ENCODE results near the gene ELOVL1. TPM values are rescaled to one million over a fixed set of nuclear protein-coding genes. Genes with fewer than 3 reads are reported as not detected.

ELOVL1 gene
- total and polyA plus RNA-seq, 2 of the 13 experiments (the other 11 are each of a cell fraction or from before 2014, with no cell fraction given), result 55.2 to 77.4 TPM

DNA sequence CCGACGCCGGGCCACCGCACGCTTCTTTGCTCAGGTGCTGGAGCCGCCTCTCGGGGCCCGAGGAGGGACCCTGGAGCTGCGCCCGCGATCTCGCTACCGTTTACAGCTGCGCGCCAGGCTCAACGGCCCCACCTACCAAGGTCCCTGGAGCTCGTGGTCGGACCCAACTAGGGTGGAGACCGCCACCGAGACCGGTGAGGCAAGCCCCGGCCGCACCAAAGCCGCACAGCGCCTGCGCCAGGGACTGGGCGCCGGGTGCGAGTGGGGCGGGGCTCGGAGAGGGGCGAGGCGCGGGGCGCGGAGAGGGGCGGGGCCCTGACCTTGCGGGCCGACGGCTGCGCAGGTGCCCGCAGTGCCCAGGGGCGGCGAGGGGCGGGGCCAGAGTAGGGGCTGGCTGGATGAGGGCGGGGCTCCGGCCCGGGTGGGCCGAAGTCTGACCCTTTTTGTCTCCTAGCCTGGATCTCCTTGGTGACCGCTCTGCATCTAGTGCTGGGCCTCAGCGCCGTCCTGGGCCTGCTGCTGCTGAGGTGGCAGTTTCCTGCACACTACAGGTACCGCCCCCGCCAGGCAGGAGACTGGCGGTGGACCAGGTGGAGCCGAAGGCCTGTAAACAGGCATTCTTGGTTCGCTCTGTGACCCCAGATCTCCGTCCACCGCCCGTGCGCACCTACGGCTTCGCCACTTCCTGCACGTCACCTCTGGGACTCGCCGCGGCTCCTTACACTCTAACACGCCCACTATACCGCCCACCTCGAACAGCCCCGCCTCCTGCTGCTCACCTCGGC is 18.8 kb downstream of the ELOVL1 start (continued):
- TF ChIP-seq MIER2 (CRISPR knock-in tag; IDR thresholded peaks at IDR 0.05), result no peak
- TF ChIP-seq, protein P1, sequence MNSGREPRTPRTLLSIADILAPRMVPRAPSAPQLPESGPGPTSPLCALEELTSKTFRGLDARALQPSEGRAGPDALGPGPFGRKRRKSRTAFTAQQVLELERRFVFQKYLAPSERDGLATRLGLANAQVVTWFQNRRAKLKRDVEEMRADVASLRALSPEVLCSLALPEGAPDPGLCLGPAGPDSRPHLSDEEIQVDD (CRISPR knock-in tag; IDR thresholded peaks at IDR 0.05; ENCODE audit: borderline replicate concordance), result no peak
- TF ChIP-seq, protein P2, sequence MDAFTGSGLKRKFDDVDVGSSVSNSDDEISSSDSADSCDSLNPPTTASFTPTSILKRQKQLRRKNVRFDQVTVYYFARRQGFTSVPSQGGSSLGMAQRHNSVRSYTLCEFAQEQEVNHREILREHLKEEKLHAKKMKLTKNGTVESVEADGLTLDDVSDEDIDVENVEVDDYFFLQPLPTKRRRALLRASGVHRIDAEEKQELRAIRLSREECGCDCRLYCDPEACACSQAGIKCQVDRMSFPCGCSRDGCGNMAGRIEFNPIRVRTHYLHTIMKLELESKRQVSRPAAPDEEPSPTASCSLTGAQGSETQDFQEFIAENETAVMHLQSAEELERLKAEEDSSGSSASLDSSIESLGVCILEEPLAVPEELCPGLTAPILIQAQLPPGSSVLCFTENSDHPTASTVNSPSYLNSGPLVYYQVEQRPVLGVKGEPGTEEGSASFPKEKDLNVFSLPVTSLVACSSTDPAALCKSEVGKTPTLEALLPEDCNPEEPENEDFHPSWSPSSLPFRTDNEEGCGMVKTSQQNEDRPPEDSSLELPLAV (CRISPR knock-in tag; conservative IDR thresholded peaks at IDR 0.05; ENCODE audit: low read depth), result no peak
- TF ChIP-seq ZNF232 (CRISPR knock-in tag; IDR thresholded peaks at IDR 0.05; ENCODE audit: borderline replicate concordance), result peak; percentile 69
- peak; percentile 20 for TF ChIP-seq MEIS2 (CRISPR knock-in tag; IDR thresholded peaks at IDR 0.05)
- TF ChIP-seq GPN1 (CRISPR knock-in tag; IDR thresholded peaks at IDR 0.05; ENCODE audit: borderline replicate concordance), result no peak
- TF ChIP-seq, protein P3, sequence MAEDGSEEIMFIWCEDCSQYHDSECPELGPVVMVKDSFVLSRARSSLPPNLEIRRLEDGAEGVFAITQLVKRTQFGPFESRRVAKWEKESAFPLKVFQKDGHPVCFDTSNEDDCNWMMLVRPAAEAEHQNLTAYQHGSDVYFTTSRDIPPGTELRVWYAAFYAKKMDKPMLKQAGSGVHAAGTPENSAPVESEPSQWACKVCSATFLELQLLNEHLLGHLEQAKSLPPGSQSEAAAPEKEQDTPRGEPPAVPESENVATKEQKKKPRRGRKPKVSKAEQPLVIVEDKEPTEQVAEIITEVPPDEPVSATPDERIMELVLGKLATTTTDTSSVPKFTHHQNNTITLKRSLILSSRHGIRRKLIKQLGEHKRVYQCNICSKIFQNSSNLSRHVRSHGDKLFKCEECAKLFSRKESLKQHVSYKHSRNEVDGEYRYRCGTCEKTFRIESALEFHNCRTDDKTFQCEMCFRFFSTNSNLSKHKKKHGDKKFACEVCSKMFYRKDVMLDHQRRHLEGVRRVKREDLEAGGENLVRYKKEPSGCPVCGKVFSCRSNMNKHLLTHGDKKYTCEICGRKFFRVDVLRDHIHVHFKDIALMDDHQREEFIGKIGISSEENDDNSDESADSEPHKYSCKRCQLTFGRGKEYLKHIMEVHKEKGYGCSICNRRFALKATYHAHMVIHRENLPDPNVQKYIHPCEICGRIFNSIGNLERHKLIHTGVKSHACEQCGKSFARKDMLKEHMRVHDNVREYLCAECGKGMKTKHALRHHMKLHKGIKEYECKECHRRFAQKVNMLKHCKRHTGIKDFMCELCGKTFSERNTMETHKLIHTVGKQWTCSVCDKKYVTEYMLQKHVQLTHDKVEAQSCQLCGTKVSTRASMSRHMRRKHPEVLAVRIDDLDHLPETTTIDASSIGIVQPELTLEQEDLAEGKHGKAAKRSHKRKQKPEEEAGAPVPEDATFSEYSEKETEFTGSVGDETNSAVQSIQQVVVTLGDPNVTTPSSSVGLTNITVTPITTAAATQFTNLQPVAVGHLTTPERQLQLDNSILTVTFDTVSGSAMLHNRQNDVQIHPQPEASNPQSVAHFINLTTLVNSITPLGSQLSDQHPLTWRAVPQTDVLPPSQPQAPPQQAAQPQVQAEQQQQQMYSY (CRISPR knock-in tag; IDR thresholded peaks at IDR 0.05), result no peak
- TF ChIP-seq, protein P4, sequence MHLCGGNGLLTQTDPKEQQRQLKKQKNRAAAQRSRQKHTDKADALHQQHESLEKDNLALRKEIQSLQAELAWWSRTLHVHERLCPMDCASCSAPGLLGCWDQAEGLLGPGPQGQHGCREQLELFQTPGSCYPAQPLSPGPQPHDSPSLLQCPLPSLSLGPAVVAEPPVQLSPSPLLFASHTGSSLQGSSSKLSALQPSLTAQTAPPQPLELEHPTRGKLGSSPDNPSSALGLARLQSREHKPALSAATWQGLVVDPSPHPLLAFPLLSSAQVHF (CRISPR knock-in tag; IDR thresholded peaks at IDR 0.05), result no peak
- TF ChIP-seq PRPF4 (IDR thresholded peaks at IDR 0.05; ENCODE audit: low read depth, low read length, poor library complexity, severe bottlenecking), result no peak
- TF ChIP-seq TP53 (CRISPR knock-in tag; conservative IDR thresholded peaks at IDR 0.05), result peak; percentile 30; the same call in 1 of the 2 replicates
- TF ChIP-seq, protein P5, sequence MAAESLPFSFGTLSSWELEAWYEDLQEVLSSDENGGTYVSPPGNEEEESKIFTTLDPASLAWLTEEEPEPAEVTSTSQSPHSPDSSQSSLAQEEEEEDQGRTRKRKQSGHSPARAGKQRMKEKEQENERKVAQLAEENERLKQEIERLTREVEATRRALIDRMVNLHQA (CRISPR knock-in tag; IDR thresholded peaks at IDR 0.05), result no peak
- TF ChIP-seq ZNF124 (CRISPR knock-in tag; IDR thresholded peaks at IDR 0.05), result no peak; the same call in 1 of the 2 replicates
- no peak for TF ChIP-seq ZFP36L2 (CRISPR knock-in tag; IDR thresholded peaks at IDR 0.05)
- no peak; the same call in 1 of the 2 replicates for TF ChIP-seq ZNF83 (CRISPR knock-in tag; IDR thresholded peaks at IDR 0.05; ENCODE audit: borderline replicate concordance)
- TF ChIP-seq ZC3H4 (CRISPR knock-in tag; IDR thresholded peaks at IDR 0.05; ENCODE audit: borderline replicate concordance), result no peak
- no peak for TF ChIP-seq FOXP1 (IDR thresholded peaks at IDR 0.05)
- TF ChIP-seq FOXP1 (CRISPR knock-in tag; IDR thresholded peaks at IDR 0.05), result peak; percentile 20; the same call in 1 of the 2 replicates
- TF ChIP-seq ZNF780A (CRISPR knock-in tag; IDR thresholded peaks at IDR 0.05), result no peak
- TF ChIP-seq ZKSCAN1 (IDR thresholded peaks at IDR 0.05; ENCODE audit: low read length), result no peak
